HEK293 (cell line): Measurements from ENCODE around the gene WDFY2.

Experiments
- CTCF ChIA-PET: fragments of 350-600 bp; formaldehyde crosslinking; extraction: SDS; loops from one replicate; lab custom pipeline; 2021; ENCODE audit warnings: antibody characterized with exemption; lab: Yijun Ruan, JAX
- POLR2A ChIA-PET: fragments of 300-600 bp; formaldehyde crosslinking; extraction: SDS; loops from one replicate; lab custom pipeline; 2020; ENCODE audit warnings: antibody characterized with exemption, inconsistent platforms; lab: Yijun Ruan, JAX
- H3K27ac ChIP-seq: fragments of 200-500 bp; sonication (Bioruptor generic); 2 replicates; pipeline ENCODE4 v1.5.1; 2014; ENCODE audit warnings: low read depth, low read length, control low read depth, inconsistent platforms; ENCODE audit errors: extremely low read depth
- H3K36me3 ChIP-seq, 2 experiments: fragments of 200-500 bp in 1 of 2; sonication (Bioruptor generic) in 1 of 2; 1 replicate in 1 of 2; 2 replicates in 1 of 2; pipeline ENCODE4 v1.5.1; 2014 to 2017; ENCODE audit warnings: inconsistent platforms in 2 of 2, low read length in 2 of 2; ENCODE audit not compliant: control insufficient read depth in 2 of 2, insufficient read depth in 1 of 2
- H3K4me1 ChIP-seq: fragments of 200-500 bp; sonication (Bioruptor generic); 2 replicates; pipeline ENCODE4 v1.5.1; 2014; ENCODE audit warnings: mild to moderate bottlenecking, low read length, inconsistent platforms; ENCODE audit not compliant: control insufficient read depth, insufficient read depth
- H3K4me3 ChIP-seq: 2 replicates; pipeline ENCODE4 v1.5.1; 2011; ENCODE audit warnings: low read depth, mild to moderate bottlenecking, control low read depth, low read length, moderate library complexity
- H3K9me3 ChIP-seq: fragments of 200-500 bp; sonication (Bioruptor generic); 2 replicates; pipeline ENCODE4 v1.5.1; 2014; ENCODE audit warnings: low read depth, low read length, inconsistent platforms; ENCODE audit not compliant: control insufficient read depth, insufficient read depth
- ATF2 ChIP-seq: fragments of 450-650 bp; formaldehyde crosslinking; IDR thresholded peaks from 2 replicates; pipeline ENCODE4 v1.5.1; 2016; ENCODE audit warnings: missing biosample characterization, missing genetic modification characterization, low read depth
- CTCF ChIP-seq: fragments of 450-650 bp; formaldehyde crosslinking; IDR thresholded peaks from 2 replicates; pipeline ENCODE4 v1.5.1; 2016; ENCODE audit warnings: missing biosample characterization, missing genetic modification characterization
- HOXC10 ChIP-seq: sonication (generic); formaldehyde crosslinking; IDR thresholded peaks from 2 replicates; pipeline ENCODE4 v1.8.1; 2023; ENCODE audit warnings: mild to moderate bottlenecking, missing genetic modification reagents
- INSM2 ChIP-seq: fragments of 450-650 bp; formaldehyde crosslinking; IDR thresholded peaks from 2 replicates; pipeline ENCODE4 v1.5.1; 2016; ENCODE audit warnings: missing biosample characterization, missing genetic modification characterization
- PRDM2 ChIP-seq: fragments of 450-650 bp; formaldehyde crosslinking; IDR thresholded peaks from 2 replicates; pipeline ENCODE4 v1.5.1; 2016; ENCODE audit warnings: missing biosample characterization, missing genetic modification characterization, borderline replicate concordance
- PRDM6 ChIP-seq: fragments of 450-650 bp; formaldehyde crosslinking; IDR thresholded peaks from 2 replicates; pipeline ENCODE4 v1.5.1; 2017; ENCODE audit warnings: missing biosample characterization, missing genetic modification characterization
- SETDB1 ChIP-seq: IDR thresholded peaks from one replicate; pipeline ENCODE4 v1.6.1; 2017; ENCODE audit warnings: mild to moderate bottlenecking, low read length, moderate library complexity, mixed read lengths; ENCODE audit not compliant: insufficient read length
- TRIM28 ChIP-seq: IDR thresholded peaks from 2 replicates; pipeline ENCODE4 v1.6.1; 2011; ENCODE audit warnings: low read length, control low read depth, borderline replicate concordance
- ZBTB17 ChIP-seq: fragments of 450-650 bp; formaldehyde crosslinking; IDR thresholded peaks from 2 replicates; pipeline ENCODE4 v1.5.1; 2016; ENCODE audit warnings: missing biosample characterization, missing genetic modification characterization
- ZBTB20 ChIP-seq: fragments of 450-650 bp; formaldehyde crosslinking; IDR thresholded peaks from 2 replicates; pipeline ENCODE4 v1.5.1; 2016; ENCODE audit warnings: missing biosample characterization, missing genetic modification characterization
- ZFP37 ChIP-seq: fragments of 450-650 bp; formaldehyde crosslinking; IDR thresholded peaks from 2 replicates; pipeline ENCODE4 v1.5.1; 2016; ENCODE audit warnings: missing biosample characterization, missing genetic modification characterization
- ZFP41 ChIP-seq: fragments of 450-650 bp; formaldehyde crosslinking; IDR thresholded peaks from 2 replicates; pipeline ENCODE4 v1.5.1; 2016; ENCODE audit warnings: missing biosample characterization, missing genetic modification characterization, borderline replicate concordance
- ZNF10 ChIP-seq: fragments of 450-650 bp; formaldehyde crosslinking; IDR thresholded peaks from 2 replicates; pipeline ENCODE4 v1.5.1; 2017; ENCODE audit warnings: missing biosample characterization, missing genetic modification characterization
- ZNF112 ChIP-seq: fragments of 450-650 bp; formaldehyde crosslinking; IDR thresholded peaks from 2 replicates; pipeline ENCODE4 v1.5.0; 2017; ENCODE audit warnings: missing biosample characterization, missing genetic modification characterization
- ZNF140 ChIP-seq: fragments of 450-650 bp; formaldehyde crosslinking; IDR thresholded peaks from 2 replicates; pipeline ENCODE4 v1.5.1; 2016; ENCODE audit warnings: missing biosample characterization, missing genetic modification characterization
- ZNF2 ChIP-seq: fragments of 450-650 bp; formaldehyde crosslinking; IDR thresholded peaks from 2 replicates; pipeline ENCODE4 v1.5.1; 2016; ENCODE audit warnings: missing biosample characterization, missing genetic modification characterization
- ZNF223 ChIP-seq: fragments of 450-650 bp; formaldehyde crosslinking; IDR thresholded peaks from 2 replicates; pipeline ENCODE4 v1.5.1; 2016; ENCODE audit warnings: missing biosample characterization, missing genetic modification characterization
- ZNF24 ChIP-seq: fragments of 450-650 bp; formaldehyde crosslinking; IDR thresholded peaks from 2 replicates; pipeline ENCODE4 v1.5.1; 2016; ENCODE audit warnings: missing biosample characterization, missing genetic modification characterization
- ZNF449 ChIP-seq: fragments of 450-650 bp; formaldehyde crosslinking; IDR thresholded peaks from 2 replicates; pipeline ENCODE4 v1.5.1; 2017; ENCODE audit warnings: missing biosample characterization, mild to moderate bottlenecking, missing genetic modification characterization, moderate library complexity
- ZSCAN4 ChIP-seq: fragments of 450-650 bp; formaldehyde crosslinking; IDR thresholded peaks from 2 replicates; pipeline ENCODE4 v1.5.1; 2017; ENCODE audit warnings: missing biosample characterization, missing genetic modification characterization

The WDFY2 gene

GRCh38 chr13:51698352-51698751 is 114.1 kb downstream of the WDFY2 start (continued):
- TF ChIP-seq PRDM6 (tag by site-specific recombination) (no peak), ZBTB17 (no peak), ZFP37 (tag by site-specific recombination) (no peak), ZFP41 (tag by site-specific recombination) (no peak), ZNF10 (tag by site-specific recombination) (no peak)

GRCh38 chr13:51704399-51705313 is 120.4 kb downstream of the WDFY2 start:
- H3K4me3 ChIP-seq = no peak overlapping the region
- CTCF ChIA-PET = no interaction called here
- no peaks in the 10 kb centered on the region for H3K4me1 ChIP-seq
- H3K36me3 ChIP-seq = no peaks in the 10 kb centered on the region
- no peaks in the 10 kb centered on the region for H3K9me3 ChIP-seq
- H3K27ac ChIP-seq = no peak overlapping the region
- POLR2A ChIA-PET = no interaction called here
- TF ChIP-seq ZSCAN4 (tag by site-specific recombination) = no peak
- TF ChIP-seq ZNF2 = no peak
- no peak for TF ChIP-seq ZNF140 (tag by site-specific recombination)
- TF ChIP-seq ZNF223 (tag by site-specific recombination) = no peak
- TF ChIP-seq ZBTB20 (tag by site-specific recombination) = no peak
- no peak for TF ChIP-seq CTCF (tag by site-specific recombination)
- TF ChIP-seq ATF2 = no peak
- no peak for TF ChIP-seq ZNF24
- no peak for TF ChIP-seq ZNF449 (tag by site-specific recombination)
- no peak for TF ChIP-seq TRIM28
- TF ChIP-seq ZNF112 (tag by site-specific recombination) = no peak
- TF ChIP-seq INSM2 (tag by site-specific recombination) = no peak
- no peak for TF ChIP-seq HOXC10
- TF ChIP-seq SETDB1 = no peak
- no peak for TF ChIP-seq PRDM2 (tag by site-specific recombination)
